NCI-H774 (cell line): ENCODE results near the gene H19.

Experiments
- DNase-seq: peaks from one replicate; lab custom pipeline; 2025; lab: John Stamatoyannopoulos, UW

Gene H19

DNA sequence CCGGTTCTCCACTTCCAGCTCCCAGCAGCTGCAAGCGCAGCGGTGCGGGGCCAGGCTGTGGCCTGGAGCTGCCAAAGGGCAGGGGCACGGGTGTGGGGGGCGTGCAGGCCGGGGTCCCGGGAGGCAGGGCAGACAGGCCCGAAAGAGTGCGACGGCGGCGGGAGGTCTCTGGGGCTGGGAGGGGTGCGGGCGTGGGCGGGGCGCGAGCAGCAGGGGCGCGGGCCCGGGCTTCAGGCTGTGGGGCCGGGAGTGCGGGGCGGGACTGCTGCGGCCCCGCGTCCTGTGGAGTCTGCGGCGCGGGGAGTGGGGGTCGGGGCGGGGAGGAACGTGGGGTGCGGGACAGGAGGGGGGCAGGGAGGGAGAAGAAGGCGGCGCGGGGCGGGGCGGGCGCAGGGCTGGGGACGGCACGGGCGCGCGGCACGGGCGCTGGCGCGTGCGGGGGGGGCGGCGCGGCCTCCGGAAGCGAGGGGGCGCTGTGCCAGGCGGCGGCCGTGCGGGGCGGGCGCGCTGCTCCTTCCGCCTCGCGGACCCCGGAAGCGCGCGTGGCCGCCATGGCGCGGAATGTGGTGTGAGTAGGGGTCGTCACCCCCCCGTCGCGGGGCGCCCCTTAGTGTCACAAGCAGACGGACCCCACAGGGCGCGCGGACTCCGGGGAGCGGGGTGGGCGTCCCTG is 50.7 kb downstream of the H19 start, which contains the start of gene MRPL23:
Gene MRPL23, plus strand, starts transcription at position 521 of the 673 bp plus-strand sequence. Its CDS starts 31 bp downstream, at position 552.
- no peak for DNase-seq
